ENCODE measurements around the gene CD80. TPM values are rescaled to one million over a fixed set of nuclear protein-coding genes. Genes with fewer than 3 reads are reported as not detected.
"Not testable (repeated sequence)": the region's sequence is repeated elsewhere in the genome, so short reads cannot be mapped to it uniquely, and the experiment has no call there.

CD80 gene
- total RNA-seq, 1 donor from 2014 or later = 3.2 TPM

DNA sequence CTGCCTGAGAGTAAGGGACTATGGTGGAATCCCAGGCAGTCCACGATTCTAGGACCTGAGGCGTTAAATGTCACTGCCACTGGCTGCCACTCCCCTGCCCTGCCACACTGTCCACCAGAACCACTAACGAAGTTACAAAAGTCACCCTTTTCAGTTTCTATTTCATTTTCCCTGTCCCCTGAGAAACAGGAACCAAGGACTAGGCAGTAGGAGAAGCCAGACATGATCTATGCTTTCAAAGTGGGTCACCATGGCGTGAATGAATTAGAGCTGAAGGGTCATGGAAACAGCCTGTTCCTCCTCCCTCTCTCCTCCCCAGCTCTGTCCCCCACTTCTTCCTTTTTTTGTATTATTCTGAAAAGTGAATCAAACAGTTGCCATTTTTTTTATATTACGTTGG is 10.8 kb upstream of the CD80 start:
- H3K36me3 ChIP-seq = no peaks in the 10 kb centered on the region
- no peaks in the 10 kb centered on the region for H3K27me3 ChIP-seq
- TF ChIP-seq, protein P1, sequence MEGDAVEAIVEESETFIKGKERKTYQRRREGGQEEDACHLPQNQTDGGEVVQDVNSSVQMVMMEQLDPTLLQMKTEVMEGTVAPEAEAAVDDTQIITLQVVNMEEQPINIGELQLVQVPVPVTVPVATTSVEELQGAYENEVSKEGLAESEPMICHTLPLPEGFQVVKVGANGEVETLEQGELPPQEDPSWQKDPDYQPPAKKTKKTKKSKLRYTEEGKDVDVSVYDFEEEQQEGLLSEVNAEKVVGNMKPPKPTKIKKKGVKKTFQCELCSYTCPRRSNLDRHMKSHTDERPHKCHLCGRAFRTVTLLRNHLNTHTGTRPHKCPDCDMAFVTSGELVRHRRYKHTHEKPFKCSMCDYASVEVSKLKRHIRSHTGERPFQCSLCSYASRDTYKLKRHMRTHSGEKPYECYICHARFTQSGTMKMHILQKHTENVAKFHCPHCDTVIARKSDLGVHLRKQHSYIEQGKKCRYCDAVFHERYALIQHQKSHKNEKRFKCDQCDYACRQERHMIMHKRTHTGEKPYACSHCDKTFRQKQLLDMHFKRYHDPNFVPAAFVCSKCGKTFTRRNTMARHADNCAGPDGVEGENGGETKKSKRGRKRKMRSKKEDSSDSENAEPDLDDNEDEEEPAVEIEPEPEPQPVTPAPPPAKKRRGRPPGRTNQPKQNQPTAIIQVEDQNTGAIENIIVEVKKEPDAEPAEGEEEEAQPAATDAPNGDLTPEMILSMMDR (IDR thresholded peaks at IDR 0.05) = no peak
- no peak overlapping the region for H3K27ac ChIP-seq
- H3K9me3 ChIP-seq = no peaks in the 10 kb centered on the region
- intact Hi-C loops (cut with DNase I) = no loop called here
- H3K4me3 ChIP-seq = no peak overlapping the region
- no peaks in the 10 kb centered on the region for H3K4me1 ChIP-seq
- DNase-seq (ENCODE audit: low spot score in 2 of 2) = no peak

DNA sequence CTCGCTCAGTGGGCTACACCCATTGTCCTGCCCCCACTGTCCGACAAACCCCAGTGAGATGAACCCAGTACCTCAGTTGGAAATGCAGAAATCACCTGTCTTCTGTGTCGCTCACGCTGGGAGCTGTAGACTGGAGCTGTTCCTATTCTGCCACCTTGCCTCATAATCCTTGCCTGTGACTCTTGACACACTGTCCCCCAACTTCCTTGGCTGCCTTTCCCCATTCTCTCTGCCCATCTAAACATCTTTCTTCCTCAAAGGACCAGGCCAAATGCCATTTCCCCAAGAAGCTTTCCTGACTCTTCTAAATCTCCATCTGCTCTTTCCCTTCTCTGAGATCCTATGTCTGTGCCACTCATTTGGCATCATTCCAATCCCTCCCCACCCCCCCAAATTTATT is 9.7 kb upstream of the CD80 start:
- no peak overlapping the region for H3K4me3 ChIP-seq
- H3K4me1 ChIP-seq = no peaks in the 10 kb centered on the region
- H3K9me3 ChIP-seq = no peaks in the 10 kb centered on the region
- DNase-seq (ENCODE audit: low spot score in 2 of 2) = no peak
- no peaks in the 10 kb centered on the region for H3K27me3 ChIP-seq
- no peaks in the 10 kb centered on the region for H3K36me3 ChIP-seq
- intact Hi-C loops (cut with DNase I) = no loop called here
- TF ChIP-seq, protein P1 (IDR thresholded peaks at IDR 0.05) = no peak
- H3K27ac ChIP-seq = no peak overlapping the region

DNA sequence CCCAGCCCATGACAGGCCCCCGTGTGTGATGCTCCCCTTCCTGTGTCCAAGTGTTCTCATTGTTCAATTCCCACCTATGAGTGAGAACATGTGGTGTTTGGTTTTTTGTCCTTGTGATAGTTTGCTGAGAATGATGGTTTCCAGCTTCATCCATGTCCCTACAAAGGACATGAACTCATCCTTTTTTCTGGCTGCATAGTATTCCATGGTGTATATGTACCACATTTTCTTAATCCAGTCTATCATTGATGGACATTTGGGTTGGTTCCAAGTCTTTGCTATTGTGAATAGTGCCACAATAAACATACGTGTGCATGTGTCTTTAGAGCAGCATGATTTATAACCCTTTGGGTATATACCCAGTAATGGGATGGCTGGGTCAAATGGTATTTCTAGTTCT is 3.9 kb upstream of the CD80 start:
- DNase-seq (ENCODE audit: low spot score in 2 of 2); H3K4me1 ChIP-seq; H3K4me3 ChIP-seq; H3K36me3 ChIP-seq; H3K9me3 ChIP-seq; intact Hi-C loops (cut with DNase I); H3K27ac ChIP-seq; H3K27me3 ChIP-seq: not testable (repeated sequence)

DNA sequence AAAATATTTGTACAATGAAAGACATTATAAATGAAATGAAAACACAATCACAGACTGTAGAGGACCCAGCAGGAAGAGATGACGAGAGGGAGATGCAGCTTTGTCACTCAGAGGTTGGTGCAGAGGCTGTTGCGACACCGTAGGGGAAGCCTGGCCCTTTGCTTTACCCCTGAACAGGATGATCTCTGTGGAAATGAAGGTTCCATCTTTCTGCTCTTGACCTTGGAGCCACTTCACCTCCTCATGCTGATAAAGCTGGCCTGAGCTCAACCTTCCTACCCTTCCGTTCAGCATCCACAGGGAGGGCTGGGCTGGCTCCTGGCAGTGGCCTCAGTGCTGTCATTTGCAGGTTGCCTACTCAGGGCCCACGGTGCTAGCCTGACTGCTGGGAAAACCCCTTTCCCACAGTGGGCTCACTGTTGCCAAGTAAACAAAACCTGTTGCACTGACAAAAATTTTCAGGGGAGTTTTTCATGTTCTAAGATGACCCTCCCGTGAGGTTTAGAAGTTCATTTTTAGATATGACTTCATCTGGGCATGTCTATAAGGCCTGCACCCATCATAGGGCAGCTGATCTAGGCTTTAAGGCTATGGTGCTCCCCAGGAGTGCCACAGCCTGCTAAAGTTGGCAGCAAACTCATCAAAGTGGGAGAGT is 3.0 kb upstream of the CD80 start:
- Histone ChIP-seq H3K4me3 (no peak overlapping the region), H3K27me3 (no peaks in the 10 kb centered on the region), H3K27ac (no peak overlapping the region), H3K4me1 (no peaks in the 10 kb centered on the region), H3K36me3 (no peaks in the 10 kb centered on the region), H3K9me3 (no peaks in the 10 kb centered on the region)
- DNase-seq (ENCODE audit: low spot score in 2 of 2) = no peak
- intact Hi-C loops (cut with DNase I) = no loop called here
- TF ChIP-seq, protein P1 (IDR thresholded peaks at IDR 0.05) = no peak

DNA sequence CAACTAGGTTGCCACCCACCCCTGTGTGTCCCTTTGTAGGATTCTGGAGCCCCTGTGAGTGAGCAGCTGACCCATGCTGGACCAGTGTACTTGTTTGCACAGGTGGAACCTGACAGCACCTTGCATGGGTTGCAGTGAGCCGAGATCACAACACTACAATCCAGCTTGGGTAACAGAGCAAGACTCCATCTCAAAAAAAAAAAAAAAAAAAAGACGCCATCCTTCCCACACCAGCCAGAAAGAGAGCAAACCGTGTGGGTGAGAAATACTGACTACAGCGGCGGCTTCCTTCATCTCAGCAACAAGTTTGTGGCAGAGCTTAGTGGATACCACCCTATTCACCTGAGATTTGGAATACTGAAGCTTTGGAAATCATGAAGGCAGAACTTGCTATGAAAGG is 746 bp upstream of the CD80 start:
- TF ChIP-seq, protein P1 (IDR thresholded peaks at IDR 0.05) = no peak
- Histone ChIP-seq H3K4me1 (no peaks in the 10 kb centered on the region), H3K4me3 (no peak overlapping the region), H3K36me3 (no peaks in the 10 kb centered on the region), H3K9me3 (no peaks in the 10 kb centered on the region), H3K27ac (no peak overlapping the region), H3K27me3 (no peaks in the 10 kb centered on the region)
- intact Hi-C loops (cut with DNase I) = no loop called here
- no peak for DNase-seq (ENCODE audit: low spot score in 2 of 2)

DNA sequence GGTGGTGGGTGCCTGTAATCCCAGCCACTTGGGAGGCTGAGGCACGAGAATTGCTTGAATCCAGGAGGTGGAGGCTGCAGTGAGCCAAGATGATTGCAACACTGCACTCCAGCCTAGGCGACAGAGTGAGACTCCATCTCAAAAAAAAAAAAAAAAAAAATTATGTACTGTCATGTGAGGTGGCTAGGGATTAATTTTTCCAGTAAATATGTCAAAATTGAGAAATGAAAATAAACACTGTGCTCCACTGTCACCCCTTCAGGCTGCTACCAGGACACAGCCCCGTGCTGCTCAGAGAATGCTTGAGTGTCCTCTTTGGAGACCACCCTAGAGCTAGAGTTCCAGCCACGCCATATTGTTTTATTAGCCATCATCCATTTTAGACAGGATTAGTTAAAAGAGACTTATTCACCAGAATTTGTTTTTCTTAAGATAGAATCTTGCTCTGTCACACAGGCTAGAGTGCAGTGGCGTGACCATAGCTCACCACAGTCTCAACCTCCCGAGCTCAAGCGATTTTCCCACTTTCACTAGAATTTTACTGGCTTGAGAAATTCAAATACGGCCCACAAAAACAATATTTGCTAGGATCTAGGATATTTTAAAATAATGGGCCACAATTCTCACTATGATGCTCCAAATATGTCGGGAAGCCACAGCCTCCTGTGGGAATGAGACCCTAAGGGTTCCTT is 642 bp downstream of the CD80 start:
- TF ChIP-seq, protein P1 (IDR thresholded peaks at IDR 0.05) = no peak
- no peak for DNase-seq (ENCODE audit: low spot score in 2 of 2)
- Histone ChIP-seq H3K4me3 (no peak overlapping the region), H3K27me3 (no peaks in the 10 kb centered on the region), H3K36me3 (no peaks in the 10 kb centered on the region), H3K9me3 (no peaks in the 10 kb centered on the region), H3K4me1 (no peaks in the 10 kb centered on the region), H3K27ac (no peak overlapping the region)
- intact Hi-C loops (cut with DNase I) = no loop called here

Measured in ascending aorta (tissue), 2 donors.